Mucosa of descending colon (tissue), 3 donors: Measurements from ENCODE around the gene CEMIP. TPM values are rescaled to one million over a fixed set of nuclear protein-coding genes. Genes with fewer than 3 reads are reported as not detected.

ENCODE experiments used
- ATAC-seq: fragments of 200-7000 bp; cut with Tn5 transposase; one replicate; pipeline ENCODE4 v1.9.1; 2020; ENCODE audit warnings: mild to moderate bottlenecking, moderate library complexity
- DNase-seq, 3 donors: peaks; one replicate each; pipeline ENCODE4 v3.0.0-alpha.2; 2020
- H3K36me3 ChIP-seq: fragments of 200-600 bp; one replicate; pipeline ENCODE4 v1.8.0; 2021; ENCODE audit warnings: low read depth, mild to moderate bottlenecking
- H3K4me1 ChIP-seq: fragments of 200-600 bp; one replicate; pipeline ENCODE4 v1.8.0; 2021; ENCODE audit warnings: low read depth, mild to moderate bottlenecking
- H3K4me3 ChIP-seq: fragments of 200-600 bp; one replicate; pipeline ENCODE4 v1.8.0; 2021; ENCODE audit warnings: mild to moderate bottlenecking
- H3K9me3 ChIP-seq: fragments of 200-600 bp; one replicate; pipeline ENCODE4 v1.8.0; 2021; ENCODE audit warnings: mild to moderate bottlenecking
- intact Hi-C, 2 donors: fragments of 100-400 bp; cut with DNase I in 1 of 2; cut with micrococcal nuclease in 1 of 2; formaldehyde crosslinking; loops; one replicate each; pipeline versions ENCODE4 v1.11.0 to v1.11.1; 2022; cut with DNase I, micrococcal nuclease
- total RNA-seq, 3 donors: library from RNA; stranded (reverse); fragmentation: NEBNext Ultra II Directional in 2 of 3; extraction: Animal tissue kit (Norgen Biotek cat#: 25700) in 2 of 3; gene quantifications; one replicate each; pipeline versions ENCODE4 v1.2.1 to v1.2.4, GENCODE V29; 2021 to 2023
- TF ChIP-seq, protein P1 (sequence below): fragments of 200-600 bp; IDR thresholded peaks from one replicate; pipeline ENCODE4 v1.8.0; 2022; ENCODE audit warnings: antibody characterized with exemption, mild to moderate bottlenecking
- donor health status: DM: no; HTN: no; CAD: no; lungs with moderate emphysema.
- donor health status: DM: no; HTN: no; CAD: no.
- donor health status: DM: no; HTN: yes; CAD: no.

The CEMIP gene
- total RNA-seq, 3 donors from 2014 or later: 0.63 to 2.2 (median 1.4) TPM

DNA sequence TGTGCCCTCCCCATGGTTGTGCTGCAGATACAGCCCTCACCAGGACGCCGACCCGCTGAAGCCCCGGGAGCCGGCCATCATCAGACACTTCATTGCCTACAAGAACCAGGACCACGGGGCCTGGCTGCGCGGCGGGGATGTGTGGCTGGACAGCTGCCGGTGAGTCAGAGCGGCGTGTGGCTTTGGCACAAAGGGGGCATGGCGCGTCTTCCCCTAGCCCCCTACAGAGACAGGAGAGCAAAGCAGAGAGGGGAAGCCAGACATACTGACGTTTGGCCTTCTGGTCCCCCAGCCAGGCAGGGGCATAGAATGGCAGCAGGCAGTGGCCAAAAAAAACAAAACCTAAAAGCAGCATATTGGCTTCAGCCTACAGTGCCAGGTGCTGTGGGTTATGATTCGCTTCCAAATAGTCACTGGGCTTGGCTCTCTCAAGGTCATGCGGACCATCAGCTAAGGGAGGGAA, 146.5 kb downstream of the CEMIP start:
- Histone ChIP-seq H3K4me1 (no peaks in the 10 kb centered on the region), H3K4me3 (no peak overlapping the region), H3K36me3 (no peaks in the 10 kb centered on the region), H3K9me3 (no peaks in the 10 kb centered on the region)
- intact Hi-C loops: no loop called here
- no peak for DNase-seq
- ATAC-seq: no peak
- TF ChIP-seq, protein P1, sequence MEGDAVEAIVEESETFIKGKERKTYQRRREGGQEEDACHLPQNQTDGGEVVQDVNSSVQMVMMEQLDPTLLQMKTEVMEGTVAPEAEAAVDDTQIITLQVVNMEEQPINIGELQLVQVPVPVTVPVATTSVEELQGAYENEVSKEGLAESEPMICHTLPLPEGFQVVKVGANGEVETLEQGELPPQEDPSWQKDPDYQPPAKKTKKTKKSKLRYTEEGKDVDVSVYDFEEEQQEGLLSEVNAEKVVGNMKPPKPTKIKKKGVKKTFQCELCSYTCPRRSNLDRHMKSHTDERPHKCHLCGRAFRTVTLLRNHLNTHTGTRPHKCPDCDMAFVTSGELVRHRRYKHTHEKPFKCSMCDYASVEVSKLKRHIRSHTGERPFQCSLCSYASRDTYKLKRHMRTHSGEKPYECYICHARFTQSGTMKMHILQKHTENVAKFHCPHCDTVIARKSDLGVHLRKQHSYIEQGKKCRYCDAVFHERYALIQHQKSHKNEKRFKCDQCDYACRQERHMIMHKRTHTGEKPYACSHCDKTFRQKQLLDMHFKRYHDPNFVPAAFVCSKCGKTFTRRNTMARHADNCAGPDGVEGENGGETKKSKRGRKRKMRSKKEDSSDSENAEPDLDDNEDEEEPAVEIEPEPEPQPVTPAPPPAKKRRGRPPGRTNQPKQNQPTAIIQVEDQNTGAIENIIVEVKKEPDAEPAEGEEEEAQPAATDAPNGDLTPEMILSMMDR: no peak

DNA sequence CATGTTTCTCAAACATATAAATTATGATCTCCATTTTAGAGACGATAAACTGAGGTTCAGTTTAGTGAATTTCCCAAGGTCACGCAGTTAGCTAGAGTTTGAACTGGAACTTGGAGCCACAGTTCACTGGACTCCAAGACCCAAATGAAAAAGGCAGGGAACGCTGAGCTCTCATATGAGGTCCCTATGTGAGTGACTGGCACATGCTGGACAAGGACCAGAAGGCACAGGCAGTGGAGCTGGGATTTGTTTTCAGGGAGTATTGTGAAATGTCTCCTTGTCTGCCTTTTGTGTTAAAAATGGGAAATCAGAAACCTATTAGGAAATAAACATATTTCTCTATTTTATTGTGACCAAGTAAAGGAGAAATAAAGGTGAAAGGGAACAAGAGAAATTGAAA, 147.0 kb downstream of the CEMIP start:
- TF ChIP-seq, protein P1: no peak
- no peaks in the 10 kb centered on the region for H3K4me1 ChIP-seq
- intact Hi-C loops: no loop called here

DNA sequence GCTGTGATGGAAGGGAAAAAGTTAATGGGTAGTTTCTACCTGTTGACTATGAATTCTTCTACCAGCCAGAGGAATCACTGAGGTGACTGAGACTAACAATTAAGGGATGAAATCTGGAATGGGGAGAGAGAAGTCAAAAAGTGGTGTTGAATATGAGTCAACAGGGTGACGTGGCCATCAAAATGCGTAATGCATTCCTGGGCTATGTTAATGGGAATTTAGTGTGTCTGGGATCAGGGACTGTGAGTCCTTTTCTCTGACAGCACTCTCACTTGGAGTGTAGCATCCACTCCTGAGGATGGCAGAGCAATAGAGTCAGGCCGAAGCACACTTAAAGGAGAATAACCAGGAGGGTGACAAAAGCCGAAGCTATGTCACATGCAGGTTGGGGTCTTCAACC, 150.1 kb downstream of the CEMIP start:
- H3K36me3 ChIP-seq: no peaks in the 10 kb centered on the region
- ATAC-seq (no peak), DNase-seq (no peak)
- no peaks in the 10 kb centered on the region for H3K4me1 ChIP-seq
- intact Hi-C loops: no loop called here
- TF ChIP-seq, protein P1: no peak
- H3K4me3 ChIP-seq: no peak overlapping the region
- H3K9me3 ChIP-seq: no peaks in the 10 kb centered on the region

More for the DNA sequence above, 147.0 kb downstream of the CEMIP start:
- DNase-seq: no peak
- H3K36me3 ChIP-seq: no peaks in the 10 kb centered on the region
- H3K4me3 ChIP-seq: no peak overlapping the region
- ATAC-seq: no peak
- H3K9me3 ChIP-seq: no peaks in the 10 kb centered on the region

DNA sequence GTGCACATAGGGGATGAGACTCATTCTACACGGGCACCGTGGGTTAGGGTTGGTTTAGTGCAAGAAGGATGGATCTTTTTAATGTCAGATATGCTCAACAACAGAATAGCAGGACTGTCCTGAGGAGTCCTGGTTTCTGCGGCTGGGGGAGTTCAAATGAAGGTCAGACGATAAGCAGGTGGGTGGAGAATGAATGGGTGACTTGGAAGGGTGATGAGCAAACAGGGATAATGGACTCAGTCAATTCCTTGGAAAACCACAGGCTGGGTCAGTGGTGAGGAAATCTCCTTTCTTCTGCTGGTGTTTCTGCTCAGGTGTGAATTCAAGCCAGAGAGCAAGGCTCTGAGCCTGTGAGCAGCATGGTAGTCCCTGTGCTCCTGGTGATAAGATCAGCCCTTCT, 150.5 kb downstream of the CEMIP start:
- TF ChIP-seq, protein P1: no peak
- H3K4me1 ChIP-seq: no peaks in the 10 kb centered on the region
- no peak overlapping the region for H3K4me3 ChIP-seq
- DNase-seq (no peak), ATAC-seq (no peak)
- intact Hi-C loops: no loop called here
- H3K9me3 ChIP-seq: no peaks in the 10 kb centered on the region
- no peaks in the 10 kb centered on the region for H3K36me3 ChIP-seq

DNA sequence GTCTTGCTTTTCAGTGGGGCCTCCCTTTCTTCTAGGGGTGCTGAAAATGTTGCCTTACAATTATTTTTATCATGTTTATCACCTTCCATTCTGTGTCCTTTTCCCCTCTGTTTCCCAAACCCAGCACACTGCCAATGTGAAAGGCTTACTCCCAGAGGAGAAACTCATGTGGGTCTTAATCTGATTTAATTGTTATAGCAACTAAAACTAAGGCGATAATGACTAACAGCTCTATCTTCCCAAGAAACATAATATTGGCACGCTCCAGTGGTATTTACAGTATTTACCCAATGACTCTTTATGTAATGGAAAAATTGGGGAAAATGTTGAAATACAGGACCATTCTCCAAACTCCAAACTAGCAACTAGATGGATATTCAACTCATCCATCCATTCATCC, 152.0 kb downstream of the CEMIP start:
- Histone ChIP-seq H3K9me3 (no peaks in the 10 kb centered on the region), H3K4me3 (no peak overlapping the region), H3K4me1 (no peaks in the 10 kb centered on the region), H3K36me3 (no peaks in the 10 kb centered on the region)
- TF ChIP-seq, protein P1: no peak
- DNase-seq (no peak), ATAC-seq (no peak)
- intact Hi-C loops: no loop called here
